Neural crest cell (in vitro differentiated cells): ENCODE data around the gene LIM2. TPM values are rescaled to one million over a fixed set of nuclear protein-coding genes. Genes with fewer than 3 reads are reported as not detected.
"Not testable (repeated sequence)": the region's sequence is repeated elsewhere in the genome, so short reads cannot be mapped to it uniquely, and the experiment has no call there.

Source experiments
- DNase-seq: peaks from one replicate; pipeline ENCODE4 v3.0.0; 2021; ENCODE audit warnings: low read depth, mixed read lengths, low spot score
- H3K27ac Mint-ChIP-seq: one replicate; pipeline ENCODE4 v1.8.0; 2021; ENCODE audit warnings: mild to moderate bottlenecking, mixed read lengths; ENCODE audit not compliant: unreplicated experiment
- H3K27me3 Mint-ChIP-seq: 2 replicates; pipeline ENCODE4 v1.8.0; 2021; ENCODE audit warnings: low read depth, mild to moderate bottlenecking, mixed read lengths
- H3K36me3 Mint-ChIP-seq: 2 replicates; pipeline ENCODE4 v1.8.0; 2021; ENCODE audit warnings: low read depth, mild to moderate bottlenecking, mixed read lengths
- H3K4me1 Mint-ChIP-seq: 2 replicates; pipeline ENCODE4 v1.8.0; 2021; ENCODE audit warnings: mixed read lengths
- H3K4me3 Mint-ChIP-seq: one replicate; pipeline ENCODE4 v1.8.0; 2021; ENCODE audit warnings: mild to moderate bottlenecking, mixed read lengths
- H3K9me3 Mint-ChIP-seq: 2 replicates; pipeline ENCODE4 v1.8.0; 2021; ENCODE audit warnings: mixed read lengths
- total RNA-seq: library from RNA; stranded (reverse); gene quantifications from 2 replicates; pipeline ENCODE4 v1.2.1, GENCODE V29; 2021
- TF ChIP-seq, protein P1 (sequence below): fragments of 200-600 bp; sonication (generic); conservative IDR thresholded peaks from 2 replicates; pipeline ENCODE4 v1.5.0; 2021; ENCODE audit warnings: antibody characterized with exemption, mild to moderate bottlenecking

The LIM2 gene
- total RNA-seq, 1 donor from 2014 or later = not detected

DNA sequence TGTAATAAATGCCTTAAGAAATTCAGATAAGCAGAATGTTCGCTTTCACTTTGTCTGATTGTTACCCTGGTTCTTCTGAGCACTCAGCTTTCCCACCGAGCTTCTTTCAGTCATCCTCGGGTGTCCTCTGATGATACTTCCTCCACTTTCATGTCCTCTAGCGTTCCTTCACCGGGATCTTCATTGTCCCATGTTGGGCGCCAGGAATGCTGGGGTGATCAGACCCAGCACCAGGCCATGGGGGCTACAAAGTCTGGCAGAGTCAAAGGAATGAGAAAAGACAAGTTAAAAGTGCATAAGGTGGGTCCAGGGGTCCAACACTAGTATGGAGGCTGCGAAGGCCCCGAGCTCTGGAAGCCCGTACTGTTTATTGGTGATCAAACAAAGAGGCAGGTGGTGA, 14.3 kb upstream of the LIM2 start:
- DNase-seq = no peak
- H3K4me1 Mint-ChIP-seq = peaks cover 5% of the 10 kb centered on the region
- H3K27ac Mint-ChIP-seq = no peak overlapping the region
- H3K27me3 Mint-ChIP-seq = no peaks in the 10 kb centered on the region
- TF ChIP-seq, protein P1, sequence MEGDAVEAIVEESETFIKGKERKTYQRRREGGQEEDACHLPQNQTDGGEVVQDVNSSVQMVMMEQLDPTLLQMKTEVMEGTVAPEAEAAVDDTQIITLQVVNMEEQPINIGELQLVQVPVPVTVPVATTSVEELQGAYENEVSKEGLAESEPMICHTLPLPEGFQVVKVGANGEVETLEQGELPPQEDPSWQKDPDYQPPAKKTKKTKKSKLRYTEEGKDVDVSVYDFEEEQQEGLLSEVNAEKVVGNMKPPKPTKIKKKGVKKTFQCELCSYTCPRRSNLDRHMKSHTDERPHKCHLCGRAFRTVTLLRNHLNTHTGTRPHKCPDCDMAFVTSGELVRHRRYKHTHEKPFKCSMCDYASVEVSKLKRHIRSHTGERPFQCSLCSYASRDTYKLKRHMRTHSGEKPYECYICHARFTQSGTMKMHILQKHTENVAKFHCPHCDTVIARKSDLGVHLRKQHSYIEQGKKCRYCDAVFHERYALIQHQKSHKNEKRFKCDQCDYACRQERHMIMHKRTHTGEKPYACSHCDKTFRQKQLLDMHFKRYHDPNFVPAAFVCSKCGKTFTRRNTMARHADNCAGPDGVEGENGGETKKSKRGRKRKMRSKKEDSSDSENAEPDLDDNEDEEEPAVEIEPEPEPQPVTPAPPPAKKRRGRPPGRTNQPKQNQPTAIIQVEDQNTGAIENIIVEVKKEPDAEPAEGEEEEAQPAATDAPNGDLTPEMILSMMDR = no peak
- peaks cover 17% of the 10 kb centered on the region for H3K36me3 Mint-ChIP-seq
- H3K9me3 Mint-ChIP-seq = peaks cover 18% of the 10 kb centered on the region
- H3K4me3 Mint-ChIP-seq = no peak overlapping the region

- peaks cover 17% of the 10 kb centered on the region for H3K36me3 Mint-ChIP-seq
- peaks cover 18% of the 10 kb centered on the region for H3K9me3 Mint-ChIP-seq
- H3K4me3 Mint-ChIP-seq, H3K27ac Mint-ChIP-seq, H3K27me3 Mint-ChIP-seq, DNase-seq: not testable (repeated sequence)
- H3K4me1 Mint-ChIP-seq = peaks cover 10% of the 10 kb centered on the region
Measured at GRCh38 chr19:51399936-51400335, 12.2 kb upstream of the LIM2 start.

- no peak for DNase-seq
- no peak overlapping the region for H3K4me3 Mint-ChIP-seq
- no peaks in the 10 kb centered on the region for H3K27me3 Mint-ChIP-seq
- no peak overlapping the region for H3K27ac Mint-ChIP-seq
- H3K4me1 Mint-ChIP-seq = peaks cover 17% of the 10 kb centered on the region
- H3K9me3 Mint-ChIP-seq = peaks cover 18% of the 10 kb centered on the region
- TF ChIP-seq, protein P1 = no peak
- H3K36me3 Mint-ChIP-seq = peaks cover 17% of the 10 kb centered on the region
Measured at GRCh38 chr19:51399231-51399630, 11.5 kb upstream of the LIM2 start.

- Mint-ChIP-seq H3K4me1 (peaks cover 23% of the 10 kb centered on the region), H3K36me3 (peaks cover 11% of the 10 kb centered on the region), H3K4me3 (peak overlapping the region; percentile 66), H3K27me3 (no peaks in the 10 kb centered on the region), H3K27ac (no peak overlapping the region), H3K9me3 (peaks cover 17% of the 10 kb centered on the region)
- TF ChIP-seq, protein P1 = peak; percentile 61
- DNase-seq = no peak
Measured at GRCh38 chr19:51398096-51398704, 10.4 kb upstream of the LIM2 start.

DNA sequence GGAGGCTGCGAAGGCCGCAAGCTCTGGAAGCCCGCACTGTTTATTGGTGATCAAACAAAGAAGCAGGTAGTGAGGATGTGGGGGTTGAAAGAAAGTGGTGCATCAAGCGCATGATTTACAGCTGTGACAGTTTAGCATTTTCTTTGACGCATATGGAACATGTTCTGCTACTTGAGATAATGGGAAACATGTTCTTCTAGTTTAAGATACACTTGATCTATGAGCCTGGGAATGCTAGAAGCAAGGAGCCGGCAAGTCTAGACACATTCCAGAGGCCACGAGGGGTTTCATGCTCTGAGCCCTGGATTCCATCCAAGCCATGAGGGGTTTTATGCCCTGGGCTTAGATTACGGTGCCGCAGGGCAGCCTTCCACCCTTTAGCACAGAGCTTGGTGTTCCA, 9.7 kb upstream of the LIM2 start:
- H3K27ac Mint-ChIP-seq, H3K27me3 Mint-ChIP-seq: not testable (repeated sequence)
- peak overlapping the region; percentile 61 for H3K4me3 Mint-ChIP-seq

GRCh38 chr19:51396175-51396574, 8.4 kb upstream of the LIM2 start:
- peak overlapping the region; percentile 59 for H3K4me3 Mint-ChIP-seq
- H3K4me1 Mint-ChIP-seq = peaks cover 30% of the 10 kb centered on the region
- no peaks in the 10 kb centered on the region for H3K27me3 Mint-ChIP-seq
- TF ChIP-seq, protein P1 = no peak
- H3K27ac Mint-ChIP-seq = no peak overlapping the region
- peaks cover 6% of the 10 kb centered on the region for H3K9me3 Mint-ChIP-seq
- no peaks in the 10 kb centered on the region for H3K36me3 Mint-ChIP-seq
- DNase-seq = no peak

More for the DNA sequence above, 9.7 kb upstream of the LIM2 start:
- not testable (repeated sequence) for DNase-seq, H3K36me3 Mint-ChIP-seq
- Mint-ChIP-seq H3K4me1 (peaks cover 26% of the 10 kb centered on the region), H3K9me3 (peaks cover 14% of the 10 kb centered on the region)
